Endodermal cell (in vitro differentiated cells): ENCODE measurements around the gene DYNC2LI1. TPM values are rescaled to one million over a fixed set of nuclear protein-coding genes. Genes with fewer than 3 reads are reported as not detected.

Source experiments
- DNase-seq: peaks from one replicate; pipeline ENCODE4 v3.0.0-alpha.2; 2017
- H3K27ac ChIP-seq: 2 replicates; pipeline ENCODE4 v1.5.1; 2013; ENCODE audit warnings: mild to moderate bottlenecking, low read depth, low read length, moderate library complexity
- H3K27me3 ChIP-seq: 2 replicates; pipeline ENCODE4 v1.6.1; 2013; ENCODE audit warnings: mild to moderate bottlenecking, low read length, moderate library complexity; ENCODE audit not compliant: insufficient read depth, control insufficient read depth, poor library complexity, severe bottlenecking
- H3K36me3 ChIP-seq: 2 replicates; pipeline ENCODE4 v1.7.0; 2013; ENCODE audit warnings: mild to moderate bottlenecking, low read length, moderate library complexity; ENCODE audit not compliant: control insufficient read depth, insufficient read depth
- H3K4me1 ChIP-seq: one replicate; pipeline ENCODE4 v1.7.0; 2013; ENCODE audit warnings: low read length; ENCODE audit not compliant: control insufficient read depth, insufficient read depth
- H3K4me3 ChIP-seq: 2 replicates; pipeline ENCODE4 v1.5.1; 2013; ENCODE audit warnings: mild to moderate bottlenecking, low read length, moderate library complexity
- H3K9ac ChIP-seq: 2 replicates; pipeline ENCODE4 v1.6.1; 2013; ENCODE audit warnings: mild to moderate bottlenecking, low read length, moderate library complexity; ENCODE audit not compliant: poor library complexity, severe bottlenecking; ENCODE audit errors: extremely low read depth
- H3K9me3 ChIP-seq: 2 replicates; pipeline ENCODE4 v1.6.1; 2013; ENCODE audit warnings: mild to moderate bottlenecking, low read length, moderate library complexity; ENCODE audit not compliant: control insufficient read depth
- H3K27ac Mint-ChIP-seq: 2 replicates; pipeline ENCODE4 v1.8.0; 2020; ENCODE audit warnings: mixed read lengths
- H3K27me3 Mint-ChIP-seq: 2 replicates; pipeline ENCODE4 v1.8.0; 2021; ENCODE audit warnings: mild to moderate bottlenecking, mixed read lengths; ENCODE audit not compliant: insufficient read depth
- H3K36me3 Mint-ChIP-seq: 2 replicates; pipeline ENCODE4 v1.8.0; 2020; ENCODE audit warnings: low read depth, mixed read lengths
- H3K4me1 Mint-ChIP-seq: 2 replicates; pipeline ENCODE4 v1.8.0; 2020; ENCODE audit warnings: mixed read lengths
- H3K4me3 Mint-ChIP-seq: 2 replicates; pipeline ENCODE4 v1.8.0; 2020; ENCODE audit warnings: mild to moderate bottlenecking, moderate library complexity, mixed read lengths
- H3K9me3 Mint-ChIP-seq: 2 replicates; pipeline ENCODE4 v1.8.0; 2020; ENCODE audit warnings: mild to moderate bottlenecking, mixed read lengths
- WGBS, 2 experiments: methylation state at CpG; one replicate each; pipeline versions ENCODE4 v1.1.5 to v1.1.7; 2013; ENCODE audit warnings: missing lambda C conversion rate in 2 of 2, mixed read lengths in 1 of 2; ENCODE audit not compliant: insufficient coverage in 1 of 2, insufficient read length in 1 of 2; 5-methylcytosine and 5-hydroxymethylcytosine counted together
- total RNA-seq, 2 donors: library from RNA; stranded (reverse); fragmentation: NEBNext Ultra II Directional in 1 of 2; extraction: Animal tissue kit (Norgen Biotek cat#: 25700) in 1 of 2; gene quantifications; 2 replicates in 1 of 2; 3 replicates in 1 of 2; pipeline ENCODE4 v1.2.1, GENCODE V29; 2021
- TF ChIP-seq, protein P1 (sequence below): fragments of 200-600 bp; sonication (generic); conservative IDR thresholded peaks from 2 replicates; pipeline ENCODE4 v1.5.0; 2021; ENCODE audit warnings: antibody characterized with exemption, mild to moderate bottlenecking

The DYNC2LI1 gene
- total RNA-seq, 2 donors from 2014 or later = 17.1 to 39.7 TPM

GRCh38 chr2:43788646-43789045 lies 14.8 kb downstream of the DYNC2LI1 start:
- Mint-ChIP-seq H3K9me3 (no peaks in the 10 kb centered on the region), H3K27me3 (no peaks in the 10 kb centered on the region), H3K27ac (no peak overlapping the region), H3K36me3 (peaks cover 14% of the 10 kb centered on the region), H3K4me3 (no peak overlapping the region), H3K4me1 (no peaks in the 10 kb centered on the region)
- TF ChIP-seq, protein P1, sequence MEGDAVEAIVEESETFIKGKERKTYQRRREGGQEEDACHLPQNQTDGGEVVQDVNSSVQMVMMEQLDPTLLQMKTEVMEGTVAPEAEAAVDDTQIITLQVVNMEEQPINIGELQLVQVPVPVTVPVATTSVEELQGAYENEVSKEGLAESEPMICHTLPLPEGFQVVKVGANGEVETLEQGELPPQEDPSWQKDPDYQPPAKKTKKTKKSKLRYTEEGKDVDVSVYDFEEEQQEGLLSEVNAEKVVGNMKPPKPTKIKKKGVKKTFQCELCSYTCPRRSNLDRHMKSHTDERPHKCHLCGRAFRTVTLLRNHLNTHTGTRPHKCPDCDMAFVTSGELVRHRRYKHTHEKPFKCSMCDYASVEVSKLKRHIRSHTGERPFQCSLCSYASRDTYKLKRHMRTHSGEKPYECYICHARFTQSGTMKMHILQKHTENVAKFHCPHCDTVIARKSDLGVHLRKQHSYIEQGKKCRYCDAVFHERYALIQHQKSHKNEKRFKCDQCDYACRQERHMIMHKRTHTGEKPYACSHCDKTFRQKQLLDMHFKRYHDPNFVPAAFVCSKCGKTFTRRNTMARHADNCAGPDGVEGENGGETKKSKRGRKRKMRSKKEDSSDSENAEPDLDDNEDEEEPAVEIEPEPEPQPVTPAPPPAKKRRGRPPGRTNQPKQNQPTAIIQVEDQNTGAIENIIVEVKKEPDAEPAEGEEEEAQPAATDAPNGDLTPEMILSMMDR = no peak
- Histone ChIP-seq H3K4me1 (no peaks in the 10 kb centered on the region), H3K4me3 (no peak overlapping the region), H3K27ac (no peak overlapping the region), H3K27me3 (no peaks in the 10 kb centered on the region), H3K9ac (no peak overlapping the region), H3K36me3 (peaks cover 10% of the 10 kb centered on the region), H3K9me3 (no peaks in the 10 kb centered on the region)
- 95% methylated on average over 1 of the region's 1 CpG; no CpG with 5 or more reads in 1 of the 2 experiments for WGBS, 2 experiments
- no peak for DNase-seq

DNA sequence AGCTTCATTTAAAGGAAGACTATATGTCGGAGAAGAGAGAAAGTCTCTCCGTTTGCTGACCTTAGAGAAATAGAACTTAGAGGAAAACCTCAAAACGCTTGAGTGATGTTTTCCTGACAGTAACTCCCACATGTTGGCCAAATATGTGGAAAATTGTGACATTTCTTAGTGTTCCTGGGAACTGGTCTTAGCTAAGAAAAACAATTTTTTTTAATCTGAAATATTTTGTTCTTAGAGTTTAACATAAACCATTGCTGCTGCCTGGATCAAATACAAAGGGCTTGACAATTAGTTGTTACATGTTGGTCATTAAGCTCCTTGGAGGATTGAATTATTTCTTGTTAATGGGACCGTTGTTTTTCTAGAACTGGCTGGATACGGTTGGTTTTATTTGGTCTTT lies 16.3 kb downstream of the DYNC2LI1 start:
- Histone ChIP-seq H3K9me3 (no peaks in the 10 kb centered on the region), H3K4me3 (no peak overlapping the region), H3K9ac (no peak overlapping the region), H3K36me3 (peaks cover 16% of the 10 kb centered on the region), H3K27ac (no peak overlapping the region), H3K4me1 (no peaks in the 10 kb centered on the region), H3K27me3 (no peaks in the 10 kb centered on the region)
- TF ChIP-seq, protein P1 = no peak
- Mint-ChIP-seq H3K9me3 (no peaks in the 10 kb centered on the region), H3K4me1 (no peaks in the 10 kb centered on the region), H3K4me3 (no peak overlapping the region), H3K27ac (no peak overlapping the region), H3K27me3 (no peaks in the 10 kb centered on the region), H3K36me3 (peaks cover 10% of the 10 kb centered on the region)
- 93% methylated on average over 3 to 5 of the region's 5 CpGs for WGBS, 2 experiments
- no peak for DNase-seq

DNA sequence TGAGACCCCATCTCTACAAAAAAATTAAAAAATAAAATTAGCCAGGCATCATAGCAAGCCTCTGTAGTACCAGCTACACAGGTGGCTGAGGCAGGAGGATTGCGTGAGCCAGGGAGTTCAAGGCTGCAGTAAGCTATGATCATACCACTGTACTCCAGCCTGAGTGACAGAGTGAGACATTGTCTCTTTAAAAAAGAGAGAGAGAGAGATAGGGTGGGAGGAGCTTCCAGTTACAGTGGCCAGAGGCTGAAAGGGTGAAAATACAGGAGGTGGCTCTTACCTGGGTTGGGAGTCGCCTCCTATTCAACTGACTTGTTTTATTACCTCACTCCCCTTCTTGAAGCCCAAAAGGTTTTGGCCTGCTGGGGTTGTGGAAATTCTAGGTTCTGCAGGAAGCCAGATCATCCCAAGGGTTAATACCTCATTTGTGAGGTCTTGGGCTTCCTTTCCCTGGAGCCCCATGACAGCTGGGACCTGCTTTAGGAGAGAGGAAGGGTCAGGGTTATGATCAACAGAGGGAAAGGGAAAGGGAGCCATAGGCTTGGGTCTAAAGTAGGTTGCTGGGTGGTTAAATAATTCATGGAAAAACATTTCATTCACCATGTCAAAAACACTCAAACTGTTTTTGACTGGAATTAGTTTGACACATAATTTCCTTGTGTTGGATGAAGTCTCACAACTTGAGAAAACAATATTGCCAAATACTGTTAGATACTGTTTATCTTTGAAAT lies 17.4 kb downstream of the DYNC2LI1 start:
- 98 to 100% methylated on average over 1 to 2 of the region's 2 CpGs for WGBS, 2 experiments
- H3K36me3 ChIP-seq = peaks cover 19% of the 10 kb centered on the region
- H3K27ac Mint-ChIP-seq = no peak overlapping the region
- peaks cover 6% of the 10 kb centered on the region for H3K36me3 Mint-ChIP-seq
- TF ChIP-seq, protein P1 = no peak
- H3K4me3 ChIP-seq = no peak overlapping the region
- no peaks in the 10 kb centered on the region for H3K9me3 Mint-ChIP-seq
- H3K27me3 Mint-ChIP-seq = no peaks in the 10 kb centered on the region
- DNase-seq = no peak
- no peaks in the 10 kb centered on the region for H3K4me1 ChIP-seq
- H3K27me3 ChIP-seq = no peaks in the 10 kb centered on the region
- H3K9ac ChIP-seq = no peak overlapping the region
- no peak overlapping the region for H3K27ac ChIP-seq
- H3K4me1 Mint-ChIP-seq = no peaks in the 10 kb centered on the region
- no peak overlapping the region for H3K4me3 Mint-ChIP-seq
- H3K9me3 ChIP-seq = no peaks in the 10 kb centered on the region
